Sigmoid colon (tissue), 7 donors: ENCODE measurements around the gene GEMIN4. TPM values are rescaled to one million over a fixed set of nuclear protein-coding genes. Genes with fewer than 3 reads are reported as not detected.
A peak's percentile ranks its signal among the peaks of the same experiment; 100 is the strongest.

Source experiments
- DNase-seq: peaks from one replicate; pipeline ENCODE4 v3.0.0-alpha.2; 2019
- H3K27ac ChIP-seq, 4 donors: fragments of 200-600 bp; sonication (generic); one replicate each; pipeline ENCODE4 v1.5.1; 2016 to 2019; ENCODE audit warnings: mild to moderate bottlenecking in 1 of 4
- H3K27me3 ChIP-seq, 3 donors: fragments of 200-600 bp; sonication (generic); one replicate each; pipeline ENCODE4 v1.5.1; 2019; ENCODE audit warnings: mild to moderate bottlenecking in 1 of 3
- H3K36me3 ChIP-seq, 4 donors: fragments of 200-600 bp; sonication (generic); one replicate each; pipeline ENCODE4 v1.5.1; 2016 to 2019
- H3K4me1 ChIP-seq, 4 donors: fragments of 200-600 bp; sonication (generic); one replicate each; pipeline ENCODE4 v1.5.1; 2017 to 2019
- H3K4me3 ChIP-seq, 4 donors: fragments of 200-600 bp; sonication (generic); one replicate each; pipeline ENCODE4 v1.5.1; 2017 to 2019; ENCODE audit warnings: mild to moderate bottlenecking in 2 of 4, moderate library complexity in 1 of 4
- H3K9me3 ChIP-seq, 4 donors: fragments of 200-600 bp in 3 of 4; sonication (generic) in 3 of 4; one replicate each; pipeline versions ENCODE4 v1.5.1 to v1.6.1; 2013 to 2019
- CTCF ChIP-seq, 4 experiments: fragments of 450-650 bp in 3 of 4; fragments of 200-600 bp in 1 of 4; IDR thresholded peaks; one replicate each; pipeline ENCODE4 v1.5.1; 2016 to 2019; ENCODE audit warnings: antibody characterized with exemption in 4 of 4, mild to moderate bottlenecking in 3 of 4, moderate library complexity in 2 of 4
- EP300 ChIP-seq, 4 donors: sonication (generic); formaldehyde crosslinking; IDR thresholded peaks; one replicate each; pipeline ENCODE4 v1.6.1; 2017; ENCODE audit warnings: antibody characterized with exemption in 4 of 4
- POLR2A ChIP-seq, 2 donors: fragments of 450-650 bp; IDR thresholded peaks; one replicate each; pipeline ENCODE4 v1.6.1; 2016; ENCODE audit warnings: antibody characterized with exemption in 2 of 2, mild to moderate bottlenecking in 2 of 2, moderate library complexity in 2 of 2
- POLR2AphosphoS5 ChIP-seq, 4 donors: sonication (generic); formaldehyde crosslinking; IDR thresholded peaks; one replicate each; pipeline ENCODE4 v1.6.1; 2017; ENCODE audit warnings: antibody characterized with exemption in 4 of 4
- WGBS, 2 donors: extraction: QIAGEN DNeasy Blood & Tissue Kit; methylation state at CpG; one replicate each; pipeline ENCODE4 v1.1.7; 2013; 5-methylcytosine and 5-hydroxymethylcytosine counted together
- intact Hi-C: fragments of 100-400 bp; cut with DNase I; formaldehyde crosslinking; loops from one replicate; pipeline ENCODE4 v1.15.1; 2023
- polyA plus RNA-seq, 3 donors: library from polyadenylated mRNA; stranded (reverse); fragments of 200-250 nt; gene quantifications; one replicate each; pipeline ENCODE4 v1.2.3, GENCODE V29; 2013
- total RNA-seq, 4 donors: library from RNA; depleted of rRNA; stranded (reverse); fragments of >200 nt; gene quantifications; one replicate each; pipeline ENCODE4 v1.1.0, GENCODE V29; 2016
- donor health status: healthy with polysubstance abuse.
- donor health status: Bipolar disorder and iron deficiency.
- donor health status: healthy.

The GEMIN4 gene
- total and polyA plus RNA-seq, 7 donors, result 3.0 to 19.4 (median 14.0) TPM

DNA sequence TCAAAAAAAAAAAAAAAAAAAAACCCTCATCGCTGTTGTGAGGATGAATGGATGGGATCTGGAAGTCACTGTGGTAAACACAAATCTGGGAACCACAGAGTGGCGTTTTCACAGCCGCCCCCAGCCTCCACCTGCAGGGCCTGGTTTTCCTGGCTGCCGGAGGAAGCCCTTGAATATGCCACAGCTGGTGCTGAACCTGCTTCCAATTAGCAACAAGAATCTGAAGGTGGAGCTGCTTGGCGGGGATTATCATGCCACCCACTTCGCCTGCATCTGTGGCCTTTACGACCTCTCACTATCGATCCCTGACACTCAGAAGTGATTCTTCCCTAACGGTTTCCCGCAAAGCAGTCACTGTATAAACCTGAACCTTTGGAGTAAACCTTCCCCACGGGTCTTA lies 46.2 kb upstream of the GEMIN4 start:
- no peaks in the 10 kb centered on the region for H3K9me3 ChIP-seq
- H3K4me3 ChIP-seq, result no peak overlapping the region
- intact Hi-C loops, result loop anchor here (5.0 to 10.0 kb wide), 2 partner anchors 49 to 257 kb away; no protein-coding TSS in a partner anchor
- peaks cover 12 to 47% (median 18%) of the 10 kb centered on the region in 4 donors for H3K36me3 ChIP-seq
- peak overlapping the region in 1 of 4 donors; percentile 2 for H3K27ac ChIP-seq
- no peaks in the 10 kb centered on the region for H3K27me3 ChIP-seq
- no peak for DNase-seq
- peaks cover 0 to 25% (median 18%) of the 10 kb centered on the region in 4 donors for H3K4me1 ChIP-seq
- 56 to 78% methylated on average over 11 of the region's 11 CpGs for WGBS, 2 donors
- TF ChIP-seq POLR2AphosphoS5 (IDR thresholded peaks at IDR 0.05), result no peak
- TF ChIP-seq POLR2A (IDR thresholded peaks at IDR 0.05), result no peak
- no peak for TF ChIP-seq EP300 (IDR thresholded peaks at IDR 0.05)
- TF ChIP-seq CTCF (IDR thresholded peaks at IDR 0.05), result no peak

GRCh38 chr17:797236-797840 lies 45.3 kb upstream of the GEMIN4 start:
- no peak for DNase-seq
- peaks cover 8 to 43% (median 12%) of the 10 kb centered on the region in 4 donors for H3K36me3 ChIP-seq
- peaks cover 0 to 25% (median 18%) of the 10 kb centered on the region in 4 donors for H3K4me1 ChIP-seq
- no peaks in the 10 kb centered on the region for H3K27me3 ChIP-seq
- WGBS, 2 donors, result 88 to 89% methylated on average over 22 of the region's 22 CpGs
- H3K27ac ChIP-seq, result peak overlapping the region in 3 of 4 donors; percentile 34 to 78 (median 77)
- H3K4me3 ChIP-seq, result no peak overlapping the region
- no peaks in the 10 kb centered on the region for H3K9me3 ChIP-seq
- intact Hi-C loops, result loop anchor here (5.0 to 10.0 kb wide), 2 partner anchors 50 to 257 kb away; no protein-coding TSS in a partner anchor
- TF ChIP-seq CTCF (IDR thresholded peaks at IDR 0.05) (no peak), EP300 (IDR thresholded peaks at IDR 0.05) (no peak), POLR2A (IDR thresholded peaks at IDR 0.05) (no peak), POLR2AphosphoS5 (IDR thresholded peaks at IDR 0.05) (peak in 1 of 4 donors; percentile 16)

- Histone ChIP-seq H3K27me3 (no peaks in the 10 kb centered on the region), H3K4me3 (no peak overlapping the region), H3K27ac (peak overlapping the region in 3 of 4 donors; percentile 34 to 78 (median 77)), H3K36me3 (peaks cover 12 to 44% (median 18%) of the 10 kb centered on the region in 4 donors), H3K9me3 (no peaks in the 10 kb centered on the region), H3K4me1 (peaks cover 0 to 28% (median 19%) of the 10 kb centered on the region in 4 donors)
- 69 to 91% methylated on average over 15 of the region's 15 CpGs for WGBS, 2 donors
- intact Hi-C loops, result loop anchor here (5.0 to 10.0 kb wide), 2 partner anchors 51 to 258 kb away; no protein-coding TSS in a partner anchor
- TF ChIP-seq POLR2A (IDR thresholded peaks at IDR 0.05), result no peak
- no peak for TF ChIP-seq POLR2AphosphoS5 (IDR thresholded peaks at IDR 0.05)
- TF ChIP-seq EP300 (IDR thresholded peaks at IDR 0.05), result no peak
- no peak for TF ChIP-seq CTCF (IDR thresholded peaks at IDR 0.05)
- no peak for DNase-seq
These were observed 44.5 kb upstream of the GEMIN4 start for GRCh38 chr17:796609-797008.

- H3K36me3 ChIP-seq, result peaks cover 17 to 43% (median 19%) of the 10 kb centered on the region in 4 donors
- H3K4me1 ChIP-seq, result peaks cover 0 to 28% (median 22%) of the 10 kb centered on the region in 4 donors
- 83 to 84% methylated on average over 9 of the region's 9 CpGs for WGBS, 2 donors
- intact Hi-C loops, result loop anchor here (1.0 to 10.0 kb wide), 3 partner anchors 52 to 259 kb away; no protein-coding TSS in a partner anchor
- no peak for DNase-seq
- peak in 1 of 4 donors; percentile 20 for TF ChIP-seq POLR2AphosphoS5 (IDR thresholded peaks at IDR 0.05)
- TF ChIP-seq CTCF (IDR thresholded peaks at IDR 0.05), result no peak
- H3K27me3 ChIP-seq, result no peaks in the 10 kb centered on the region
- H3K27ac ChIP-seq, result peak overlapping the region; percentile 67 to 78 (median 75)
- H3K4me3 ChIP-seq, result no peak overlapping the region
- no peaks in the 10 kb centered on the region for H3K9me3 ChIP-seq
These were observed 43.7 kb upstream of the GEMIN4 start for GRCh38 chr17:795721-796120.
